H9 (cell line): ENCODE measurements around the gene IL12RB2. TPM values are rescaled to one million over a fixed set of nuclear protein-coding genes. Genes with fewer than 3 reads are reported as not detected.

Experiments used
- DNase-seq: peaks from one replicate; pipeline ENCODE4 v3.0.0-alpha.2; 2017
- H2AFZ ChIP-seq: one replicate; pipeline ENCODE4 v1.6.1; 2013; ENCODE audit warnings: mild to moderate bottlenecking, low read length, control low read depth, moderate library complexity
- H2AK5ac ChIP-seq: 2 replicates; pipeline ENCODE4 v1.6.1; 2013; ENCODE audit warnings: low read length, control low read depth, mixed read lengths; ENCODE audit not compliant: insufficient read length
- H2BK120ac ChIP-seq: one replicate; pipeline ENCODE4 v1.6.1; 2013; ENCODE audit warnings: low read depth, mild to moderate bottlenecking, low read length, control low read depth, inconsistent platforms; ENCODE audit not compliant: poor library complexity, severe bottlenecking
- H2BK12ac ChIP-seq: 2 replicates; pipeline ENCODE4 v1.6.1; 2013; ENCODE audit warnings: low read length, control low read depth, mixed read lengths, low read depth; ENCODE audit not compliant: insufficient read length
- H2BK15ac ChIP-seq: 2 replicates; pipeline ENCODE4 v1.6.1; 2013; ENCODE audit warnings: low read depth, low read length, control low read depth
- H2BK20ac ChIP-seq: one replicate; pipeline ENCODE4 v1.6.1; 2013; ENCODE audit warnings: low read depth, mild to moderate bottlenecking, low read length, control low read depth, inconsistent platforms; ENCODE audit not compliant: poor library complexity, severe bottlenecking
- H2BK5ac ChIP-seq: 2 replicates; pipeline ENCODE4 v1.6.1; 2013; ENCODE audit warnings: low read length, control low read depth, mixed read lengths; ENCODE audit not compliant: insufficient read length
- H3K14ac ChIP-seq: 2 replicates; pipeline ENCODE4 v1.6.1; 2013; ENCODE audit warnings: low read length, control low read depth; ENCODE audit not compliant: insufficient read depth
- H3K18ac ChIP-seq: 2 replicates; pipeline ENCODE4 v1.6.1; 2013; ENCODE audit warnings: low read depth, mild to moderate bottlenecking, mixed read lengths, low read length, control low read depth; ENCODE audit not compliant: insufficient read length
- H3K23ac ChIP-seq: 2 replicates; pipeline ENCODE4 v1.6.1; 2013; ENCODE audit warnings: low read length, control low read depth, mixed read lengths, low read depth; ENCODE audit not compliant: insufficient read length
- H3K23me2 ChIP-seq: 2 replicates; pipeline ENCODE4 v1.6.1; 2013; ENCODE audit warnings: low read depth, mild to moderate bottlenecking, mixed read lengths, low read length, control low read depth; ENCODE audit not compliant: insufficient read length, poor library complexity, severe bottlenecking
- H3K27ac ChIP-seq: 2 replicates; pipeline ENCODE4 v1.5.1; 2013; ENCODE audit warnings: low read length, control low read depth, mixed read lengths, low read depth; ENCODE audit not compliant: insufficient read length
- H3K27me3 ChIP-seq: 2 replicates; pipeline ENCODE4 v1.6.1; 2013; ENCODE audit warnings: low read length, control low read depth, inconsistent platforms; ENCODE audit not compliant: insufficient read depth
- H3K4ac ChIP-seq: 2 replicates; pipeline ENCODE4 v1.6.1; 2013; ENCODE audit warnings: low read depth, mild to moderate bottlenecking, control low read depth, inconsistent platforms, low read length, moderate library complexity
- H3K4me1 ChIP-seq: 2 replicates; pipeline ENCODE4 v1.6.1; 2013; ENCODE audit warnings: low read length, control low read depth, inconsistent platforms; ENCODE audit not compliant: insufficient read depth
- H3K4me2 ChIP-seq: 2 replicates; pipeline ENCODE4 v1.6.1; 2013; ENCODE audit warnings: low read length, control low read depth, mixed read lengths; ENCODE audit not compliant: insufficient read length, insufficient read depth
- H3K56ac ChIP-seq: 2 replicates; pipeline ENCODE4 v1.6.1; 2013; ENCODE audit warnings: low read depth, mild to moderate bottlenecking, mixed read lengths, low read length, control low read depth; ENCODE audit not compliant: insufficient read length
- H3K79me1 ChIP-seq: 2 replicates; pipeline ENCODE4 v1.6.1; 2013; ENCODE audit warnings: low read depth, mild to moderate bottlenecking, moderate library complexity, low read length, control low read depth, inconsistent platforms; ENCODE audit not compliant: insufficient read depth, poor library complexity, severe bottlenecking
- H3K79me2 ChIP-seq: 2 replicates; pipeline ENCODE4 v1.6.1; 2013; ENCODE audit warnings: low read length, control low read depth, inconsistent platforms; ENCODE audit not compliant: insufficient read depth
- H3K9ac ChIP-seq: 2 replicates; pipeline ENCODE4 v1.6.1; 2013; ENCODE audit warnings: low read length, control low read depth, mixed read lengths; ENCODE audit not compliant: insufficient read length; ENCODE audit errors: extremely low read depth
- H3K9me3 ChIP-seq: one replicate; pipeline ENCODE4 v1.6.1; 2013; ENCODE audit warnings: low read depth, low read length, inconsistent platforms; ENCODE audit not compliant: control insufficient read depth
- H3T11ph ChIP-seq: one replicate; pipeline ENCODE4 v1.6.1; 2013; ENCODE audit warnings: mild to moderate bottlenecking, low read length, control low read depth, inconsistent platforms
- H4K20me1 ChIP-seq: one replicate; pipeline ENCODE4 v1.6.1; 2013; ENCODE audit not compliant: control insufficient read depth, insufficient read length, insufficient read depth
- H4K5ac ChIP-seq: 2 replicates; pipeline ENCODE4 v1.6.1; 2013; ENCODE audit warnings: low read depth, mild to moderate bottlenecking, mixed read lengths, low read length, control low read depth; ENCODE audit not compliant: insufficient read length
- H4K8ac ChIP-seq: replicated peaks from 2 replicates; pipeline ENCODE4 v1.6.1; 2013; ENCODE audit warnings: low read length, control low read depth, mixed read lengths, low read depth; ENCODE audit not compliant: insufficient read length
- H4K91ac ChIP-seq: 2 replicates; pipeline ENCODE4 v1.6.1; 2013; ENCODE audit warnings: low read depth, mild to moderate bottlenecking, moderate library complexity, mixed read lengths, low read length, control low read depth; ENCODE audit not compliant: insufficient read length
- H3K27ac Mint-ChIP-seq, 3 experiments: 2 replicates in 2 of 3; 3 replicates in 1 of 3; pipeline ENCODE4 v1.8.0; 2020 to 2021; ENCODE audit warnings: mixed read lengths in 3 of 3, mild to moderate bottlenecking in 1 of 3, moderate library complexity in 1 of 3
- H3K27me3 Mint-ChIP-seq: 2 replicates; pipeline ENCODE4 v1.8.0; 2021; ENCODE audit warnings: low read depth, mild to moderate bottlenecking, moderate library complexity, mixed read lengths
- H3K36me3 Mint-ChIP-seq, 3 experiments: 2 replicates in 2 of 3; 3 replicates in 1 of 3; pipeline ENCODE4 v1.8.0; 2020 to 2021; ENCODE audit warnings: low read depth in 3 of 3, mixed read lengths in 3 of 3; ENCODE audit not compliant: insufficient read depth in 1 of 3
- H3K4me1 Mint-ChIP-seq, 2 experiments: 2 replicates each; pipeline ENCODE4 v1.8.0; 2020; ENCODE audit warnings: mixed read lengths in 2 of 2
- H3K4me3 Mint-ChIP-seq, 2 experiments: 2 replicates in 1 of 2; 3 replicates in 1 of 2; pipeline ENCODE4 v1.8.0; 2020 to 2021; ENCODE audit warnings: mild to moderate bottlenecking in 2 of 2, mixed read lengths in 2 of 2, moderate library complexity in 1 of 2
- H3K9me3 Mint-ChIP-seq, 2 experiments: 2 replicates in 1 of 2; 3 replicates in 1 of 2; pipeline ENCODE4 v1.8.0; 2020; ENCODE audit warnings: mild to moderate bottlenecking in 2 of 2, mixed read lengths in 2 of 2, moderate library complexity in 1 of 2
- WGBS: extraction: QIAGEN DNeasy Blood & Tissue Kit; methylation state at CpG from one replicate; pipeline ENCODE4 v1.1.7; 2013; ENCODE audit warnings: missing lambda C conversion rate, low lambda C conversion rate, mixed read lengths; ENCODE audit not compliant: insufficient read length; ENCODE audit errors: extremely low coverage; 5-methylcytosine and 5-hydroxymethylcytosine counted together
- total RNA-seq: library from RNA; stranded (reverse); gene quantifications from 2 replicates; pipeline ENCODE4 v1.2.1, GENCODE V29; 2021
- TF ChIP-seq, protein P1 (sequence below): fragments of 200-600 bp; sonication (generic); conservative IDR thresholded peaks from 3 replicates; pipeline ENCODE4 v1.8.0; 2021; ENCODE audit warnings: antibody characterized with exemption, mild to moderate bottlenecking

The IL12RB2 gene
- total RNA-seq, 1 experiment from 2014 or later, result 0.77 TPM

DNA sequence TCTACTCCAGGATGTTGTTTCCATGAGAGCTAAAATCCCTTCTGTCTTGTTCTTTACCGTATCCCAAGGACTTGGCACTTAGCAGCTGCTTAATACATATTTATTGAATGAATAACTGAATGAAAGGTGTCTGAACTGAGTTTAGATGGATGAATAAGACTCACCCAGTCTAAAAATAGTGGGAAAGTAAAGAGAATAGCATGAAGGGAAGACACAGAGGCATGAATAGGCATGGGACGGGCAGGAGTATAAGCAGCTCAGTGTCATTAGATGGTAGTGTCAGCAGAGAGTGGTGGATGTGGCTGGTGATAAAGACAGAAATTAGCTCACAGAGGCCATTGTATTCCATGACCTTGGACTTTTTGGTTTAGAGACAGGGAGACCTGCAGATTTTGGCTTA is 9.2 kb downstream of the IL12RB2 start:
- Histone ChIP-seq H2AFZ (no peak overlapping the region), H3K9ac (no peak overlapping the region), H4K20me1 (no peaks in the 10 kb centered on the region), H3K4ac (no peak overlapping the region), H4K5ac (no peak overlapping the region), H2BK12ac (no peak overlapping the region), H3K56ac (no peak overlapping the region), H3K4me2 (no peak overlapping the region), H3K27me3 (no peaks in the 10 kb centered on the region), H3K79me1 (no peaks in the 10 kb centered on the region), H3K27ac (no peak overlapping the region), H2BK120ac (no peak overlapping the region), H3K9me3 (no peaks in the 10 kb centered on the region), H4K91ac (no peak overlapping the region), H3K23me2 (no peaks in the 10 kb centered on the region), H3K79me2 (no peaks in the 10 kb centered on the region), H3K4me1 (no peaks in the 10 kb centered on the region), H2BK20ac (no peak overlapping the region), H3T11ph (no peak overlapping the region), H4K8ac (no peak overlapping the region), H3K23ac (no peak overlapping the region), H2BK5ac (no peak overlapping the region), H2BK15ac (no peak overlapping the region), H3K14ac (no peak overlapping the region), H3K18ac (no peak overlapping the region), H2AK5ac (no peak overlapping the region)
- Mint-ChIP-seq H3K9me3 (peaks cover 0 to 4% of the 10 kb centered on the region in 2 experiments; a peak in 2 of 5 replicates), H3K4me3 (no peak overlapping the region), H3K27me3 (peaks cover 12% of the 10 kb centered on the region), H3K27ac (no peak overlapping the region), H3K4me1 (peaks cover 8 to 17% of the 10 kb centered on the region in 2 experiments), H3K36me3 (peaks cover 0 to 5% (median 0%) of the 10 kb centered on the region in 3 experiments; a peak in 3 of 7 replicates)
- TF ChIP-seq, protein P1, sequence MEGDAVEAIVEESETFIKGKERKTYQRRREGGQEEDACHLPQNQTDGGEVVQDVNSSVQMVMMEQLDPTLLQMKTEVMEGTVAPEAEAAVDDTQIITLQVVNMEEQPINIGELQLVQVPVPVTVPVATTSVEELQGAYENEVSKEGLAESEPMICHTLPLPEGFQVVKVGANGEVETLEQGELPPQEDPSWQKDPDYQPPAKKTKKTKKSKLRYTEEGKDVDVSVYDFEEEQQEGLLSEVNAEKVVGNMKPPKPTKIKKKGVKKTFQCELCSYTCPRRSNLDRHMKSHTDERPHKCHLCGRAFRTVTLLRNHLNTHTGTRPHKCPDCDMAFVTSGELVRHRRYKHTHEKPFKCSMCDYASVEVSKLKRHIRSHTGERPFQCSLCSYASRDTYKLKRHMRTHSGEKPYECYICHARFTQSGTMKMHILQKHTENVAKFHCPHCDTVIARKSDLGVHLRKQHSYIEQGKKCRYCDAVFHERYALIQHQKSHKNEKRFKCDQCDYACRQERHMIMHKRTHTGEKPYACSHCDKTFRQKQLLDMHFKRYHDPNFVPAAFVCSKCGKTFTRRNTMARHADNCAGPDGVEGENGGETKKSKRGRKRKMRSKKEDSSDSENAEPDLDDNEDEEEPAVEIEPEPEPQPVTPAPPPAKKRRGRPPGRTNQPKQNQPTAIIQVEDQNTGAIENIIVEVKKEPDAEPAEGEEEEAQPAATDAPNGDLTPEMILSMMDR, result no peak
- no peak for DNase-seq
- no CpG with 5 or more reads among the region's 2 CpGs for WGBS
